Muscle layer of duodenum (tissue), 2 donors: ENCODE data around the gene AP3B1.

Source experiments
- H3K27ac ChIP-seq: one replicate; pipeline ENCODE4 v1.7.0; 2013; ENCODE audit warnings: mild to moderate bottlenecking, low read length
- H3K27me3 ChIP-seq: one replicate; pipeline ENCODE4 v1.7.0; 2013; ENCODE audit warnings: low read depth, mild to moderate bottlenecking, control low read depth, low read length
- H3K36me3 ChIP-seq, 2 donors: one replicate each; pipeline ENCODE4 v1.7.0; 2013; ENCODE audit warnings: low read length in 2 of 2, control low read depth in 1 of 2, mild to moderate bottlenecking in 1 of 2; ENCODE audit not compliant: insufficient read depth in 2 of 2, control insufficient read depth in 1 of 2
- H3K4me1 ChIP-seq, 2 donors: one replicate each; pipeline ENCODE4 v1.7.0; 2013; ENCODE audit warnings: low read length in 2 of 2, mild to moderate bottlenecking in 2 of 2, control low read depth in 1 of 2, moderate library complexity in 1 of 2; ENCODE audit not compliant: insufficient read depth in 2 of 2, control insufficient read depth in 1 of 2
- H3K4me3 ChIP-seq, 2 donors: one replicate each; pipeline ENCODE4 v1.7.0; 2013; ENCODE audit warnings: low read length in 2 of 2, low read depth in 1 of 2, mild to moderate bottlenecking in 1 of 2
- H3K9me3 ChIP-seq, 2 donors: one replicate each; pipeline ENCODE4 v1.7.0; 2013; ENCODE audit warnings: low read length in 2 of 2, control low read depth in 1 of 2, mild to moderate bottlenecking in 1 of 2; ENCODE audit not compliant: control insufficient read depth in 1 of 2
- donor health status: healthy.

Gene AP3B1

GRCh38 chr5:78294248-78295034, at the start of gene AP3B1:
Gene AP3B1 (minus strand): TSS chr5:78294698. CDS start chr5:78294579, 119 bp downstream.
- Histone ChIP-seq H3K36me3 (no peaks in the 10 kb centered on the region), H3K27ac (peak within 1 kb of the TSS; percentile 96), H3K4me3 (peak within 1 kb of the TSS; percentile 98), H3K9me3 (no peaks in the 10 kb centered on the region), H3K27me3 (no peaks in the 10 kb centered on the region), H3K4me1 (peaks cover 0 to 24% of the 10 kb centered on the region in 2 donors)

- Histone ChIP-seq H3K27me3 (no peaks in the 10 kb centered on the region), H3K36me3 (no peaks in the 10 kb centered on the region), H3K4me1 (no peaks in the 10 kb centered on the region), H3K9me3 (peaks cover 0 to 5% of the 10 kb centered on the region in 2 donors), H3K4me3 (no peak overlapping the region), H3K27ac (no peak overlapping the region)
These were observed 46.9 kb upstream of the AP3B1 start for GRCh38 chr5:78341440-78341839.

GRCh38 chr5:78339617-78340436, 45.3 kb upstream of the AP3B1 start:
- Histone ChIP-seq H3K4me1 (no peaks in the 10 kb centered on the region), H3K27ac (no peak overlapping the region), H3K4me3 (no peak overlapping the region), H3K9me3 (peaks cover 0 to 5% of the 10 kb centered on the region in 2 donors), H3K27me3 (no peaks in the 10 kb centered on the region), H3K36me3 (no peaks in the 10 kb centered on the region)

GRCh38 chr5:78336698-78337097, 42.2 kb upstream of the AP3B1 start:
- no peak overlapping the region for H3K4me3 ChIP-seq
- H3K36me3 ChIP-seq: no peaks in the 10 kb centered on the region
- H3K4me1 ChIP-seq: no peaks in the 10 kb centered on the region
- no peak overlapping the region for H3K27ac ChIP-seq
- no peaks in the 10 kb centered on the region for H3K27me3 ChIP-seq
- H3K9me3 ChIP-seq: peaks cover 0 to 5% of the 10 kb centered on the region in 2 donors

- H3K9me3 ChIP-seq: peaks cover 0 to 5% of the 10 kb centered on the region in 2 donors
- no peak overlapping the region for H3K4me3 ChIP-seq
- H3K27ac ChIP-seq: no peak overlapping the region
- no peaks in the 10 kb centered on the region for H3K4me1 ChIP-seq
- H3K27me3 ChIP-seq: no peaks in the 10 kb centered on the region
- H3K36me3 ChIP-seq: no peaks in the 10 kb centered on the region
These were observed 41.5 kb upstream of the AP3B1 start for GRCh38 chr5:78335976-78336375.

- H3K4me1 ChIP-seq: no peaks in the 10 kb centered on the region
- H3K4me3 ChIP-seq: no peak overlapping the region
- H3K27me3 ChIP-seq: no peaks in the 10 kb centered on the region
- H3K27ac ChIP-seq: no peak overlapping the region
- peaks cover 0 to 5% of the 10 kb centered on the region in 2 donors for H3K9me3 ChIP-seq
- H3K36me3 ChIP-seq: no peaks in the 10 kb centered on the region
These were observed 40.3 kb upstream of the AP3B1 start for GRCh38 chr5:78334811-78335210.

- Histone ChIP-seq H3K9me3 (no peaks in the 10 kb centered on the region), H3K36me3 (no peaks in the 10 kb centered on the region), H3K4me1 (no peaks in the 10 kb centered on the region), H3K4me3 (no peak overlapping the region), H3K27me3 (no peaks in the 10 kb centered on the region), H3K27ac (no peak overlapping the region)
These were observed 37.1 kb upstream of the AP3B1 start for GRCh38 chr5:78331523-78332080.

- H3K4me1 ChIP-seq: no peaks in the 10 kb centered on the region
- no peak overlapping the region for H3K4me3 ChIP-seq
- no peak overlapping the region for H3K27ac ChIP-seq
- no peaks in the 10 kb centered on the region for H3K36me3 ChIP-seq
- H3K9me3 ChIP-seq: no peaks in the 10 kb centered on the region
- no peaks in the 10 kb centered on the region for H3K27me3 ChIP-seq
These were observed 34.2 kb upstream of the AP3B1 start for GRCh38 chr5:78328585-78329173.

GRCh38 chr5:78327761-78328510, 33.4 kb upstream of the AP3B1 start:
- no peak overlapping the region for H3K4me3 ChIP-seq
- H3K27ac ChIP-seq: no peak overlapping the region
- H3K36me3 ChIP-seq: no peaks in the 10 kb centered on the region
- no peaks in the 10 kb centered on the region for H3K27me3 ChIP-seq
- no peaks in the 10 kb centered on the region for H3K9me3 ChIP-seq
- H3K4me1 ChIP-seq: no peaks in the 10 kb centered on the region

GRCh38 chr5:78326930-78327329, 32.4 kb upstream of the AP3B1 start:
- H3K9me3 ChIP-seq: no peaks in the 10 kb centered on the region
- H3K27ac ChIP-seq: no peak overlapping the region
- no peaks in the 10 kb centered on the region for H3K27me3 ChIP-seq
- H3K36me3 ChIP-seq: no peaks in the 10 kb centered on the region
- H3K4me1 ChIP-seq: no peaks in the 10 kb centered on the region
- H3K4me3 ChIP-seq: no peak overlapping the region
